Muscle of arm (tissue), 12 donors: ENCODE measurements around the gene CNPY4. TPM values are rescaled to one million over a fixed set of nuclear protein-coding genes. Genes with fewer than 3 reads are reported as not detected.
"Not testable (repeated sequence)": the region's sequence is repeated elsewhere in the genome, so short reads cannot be mapped to it uniquely, and the experiment has no call there.

ENCODE experiments used
- DNase-seq: peaks from one replicate; pipeline ENCODE4 v3.0.0-alpha.2; 2013
- polyA plus RNA-seq, 12 donors: library from polyadenylated mRNA; unstranded; fragments of 120-200 nt; gene quantifications; one replicate each; pipeline ENCODE4 v1.2.1, GENCODE V29; 2013; ENCODE audit not compliant: insufficient read length in 12 of 12

The CNPY4 gene
- polyA plus RNA-seq, 12 donors, result 28.6 to 50.9 (median 38.8) TPM; not detected in 1

DNA sequence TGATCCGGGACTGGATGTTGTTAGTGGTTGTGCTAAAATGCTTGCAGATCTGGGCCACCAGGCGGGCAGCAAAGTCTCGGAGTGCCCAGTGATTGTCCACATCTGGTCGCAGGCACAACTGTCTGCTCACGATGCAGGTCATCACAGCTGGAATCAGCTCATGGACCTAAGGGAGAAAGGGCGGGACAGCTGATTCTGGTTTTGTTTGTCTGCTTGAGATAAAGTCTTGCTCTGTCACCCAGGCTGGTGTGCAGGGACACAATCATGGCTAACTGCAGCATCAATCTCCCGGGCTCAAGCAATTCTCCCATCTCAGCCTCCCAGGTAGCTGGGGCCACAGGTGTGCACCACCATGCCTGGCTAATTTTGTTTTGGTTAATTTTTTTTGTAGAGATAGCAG, 8.3 kb upstream of the CNPY4 start:
- DNase-seq, result no peak

DNA sequence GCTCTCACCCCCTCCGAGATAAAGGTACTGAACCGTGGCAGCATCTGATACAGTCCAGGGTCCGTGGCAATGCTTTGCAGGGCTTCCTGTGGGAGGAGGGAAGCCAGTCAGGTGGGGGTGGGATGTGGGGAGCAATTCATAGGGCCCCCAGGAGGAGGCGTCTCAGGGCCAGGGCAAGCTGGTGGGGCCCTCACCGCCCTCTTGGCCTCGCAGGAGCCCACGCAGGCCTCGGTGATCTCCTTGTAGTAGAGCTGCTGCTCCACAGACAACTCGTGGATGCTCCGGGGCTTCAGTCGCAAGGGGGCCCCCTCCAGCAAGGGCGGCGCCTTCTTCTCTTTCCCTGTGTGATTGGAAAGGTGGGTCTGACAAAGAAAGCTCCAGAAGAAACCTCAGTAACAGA, 7.5 kb upstream of the CNPY4 start:
- no peak for DNase-seq

GRCh38 chr7:100115026-100115425, 4.4 kb upstream of the CNPY4 start:
- DNase-seq, result no peak

GRCh38 chr7:100118388-100119071, 904 bp upstream of the CNPY4 start:
- no peak for DNase-seq

GRCh38 chr7:100119970-100120732, 717 bp downstream of the CNPY4 start:
- DNase-seq, result peak; percentile 80

GRCh38 chr7:100120733-100121036, 1.3 kb downstream of the CNPY4 start:
- no peak for DNase-seq

GRCh38 chr7:100122067-100122466, 2.6 kb downstream of the CNPY4 start:
- DNase-seq, result no peak

DNA sequence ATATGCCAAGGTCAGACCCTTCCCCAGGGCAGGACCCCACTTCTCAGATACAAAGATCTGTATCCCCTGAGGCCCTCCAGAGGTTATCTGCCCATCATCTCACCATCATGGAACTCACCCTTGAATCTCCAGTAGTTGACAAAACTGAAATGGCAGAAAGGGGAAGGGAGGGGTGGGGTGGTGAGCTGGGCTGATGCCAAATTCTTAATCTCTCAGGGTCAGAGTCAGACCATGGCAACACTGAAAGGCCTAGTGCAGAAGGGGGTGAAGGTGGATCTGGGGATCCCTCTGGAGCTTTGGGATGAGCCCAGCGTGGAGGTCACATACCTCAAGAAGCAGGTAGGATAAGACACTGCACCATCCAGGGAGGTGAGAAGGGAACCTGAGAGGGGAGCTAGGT, 3.1 kb downstream of the CNPY4 start:
- no peak for DNase-seq

DNA sequence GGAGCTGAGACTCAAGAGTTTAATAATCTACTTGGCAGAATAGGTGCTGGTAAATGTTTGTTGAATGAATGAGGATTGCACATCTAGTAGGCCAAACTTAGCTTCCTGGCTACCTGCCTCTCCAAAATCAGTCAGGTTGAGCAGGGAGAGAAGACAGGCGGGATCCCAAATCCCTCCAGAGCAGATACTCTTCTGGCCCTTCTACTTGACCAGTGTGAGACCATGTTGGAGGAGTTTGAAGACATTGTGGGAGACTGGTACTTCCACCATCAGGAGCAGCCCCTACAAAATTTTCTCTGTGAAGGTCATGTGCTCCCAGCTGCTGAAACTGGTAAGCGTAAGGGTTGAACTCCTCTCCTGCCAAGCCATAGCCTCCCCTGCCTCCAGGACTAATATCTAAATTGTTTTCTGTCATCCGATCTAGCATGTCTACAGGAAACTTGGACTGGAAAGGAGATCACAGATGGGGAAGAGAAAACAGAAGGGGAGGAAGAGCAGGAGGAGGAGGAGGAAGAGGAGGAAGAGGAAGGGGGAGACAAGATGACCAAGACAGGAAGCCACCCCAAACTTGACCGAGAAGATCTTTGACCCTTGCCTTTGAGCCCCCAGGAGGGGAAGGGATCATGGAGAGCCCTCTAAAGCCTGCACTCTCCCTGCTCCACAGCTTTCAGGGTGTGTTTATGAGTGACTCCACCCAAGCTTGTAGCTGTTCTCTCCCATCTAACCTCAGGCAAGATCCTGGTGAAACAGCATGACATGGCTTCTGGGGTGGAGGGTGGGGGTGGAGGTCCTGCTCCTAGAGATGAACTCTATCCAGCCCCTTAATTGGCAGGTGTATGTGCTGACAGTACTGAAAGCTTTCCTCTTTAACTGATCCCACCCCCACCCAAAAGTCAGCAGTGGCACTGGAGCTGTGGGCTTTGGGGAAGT, 5.1 kb downstream of the CNPY4 start:
- no peak for DNase-seq

DNA sequence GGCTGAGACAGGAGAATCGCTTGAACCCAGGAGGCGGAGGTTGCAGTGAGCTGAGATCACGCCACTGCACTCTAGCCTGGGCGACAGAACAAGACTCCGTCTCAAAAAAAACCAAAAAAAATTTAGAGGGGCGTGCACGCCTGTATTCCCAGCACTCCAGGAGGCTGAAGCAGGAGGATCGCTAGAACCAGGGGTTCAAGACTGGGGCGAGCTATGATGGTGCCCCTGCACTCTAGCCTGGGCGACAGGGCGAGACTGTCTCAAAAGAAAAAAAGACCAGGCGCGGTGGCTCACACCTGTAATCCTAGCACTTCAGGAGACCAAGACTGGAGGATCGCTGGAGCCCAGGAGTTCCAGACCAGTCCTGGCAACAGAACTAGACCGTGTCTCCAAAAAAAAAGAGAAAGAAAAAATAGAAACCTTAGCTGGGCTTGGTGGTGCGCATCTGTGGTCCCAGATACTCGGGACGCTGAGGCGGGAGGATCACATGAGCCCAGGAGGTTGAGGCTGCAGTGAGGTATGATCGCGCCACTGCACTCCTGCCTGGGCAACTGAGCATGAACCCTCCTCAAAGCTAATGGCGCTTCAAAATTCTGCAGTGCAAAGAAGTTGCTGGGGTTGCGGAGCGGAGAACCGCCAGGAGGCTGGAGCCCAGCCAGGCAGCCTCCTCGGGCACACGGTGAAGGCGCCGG, 7.0 kb downstream of the CNPY4 start:
- no peak for DNase-seq

DNA sequence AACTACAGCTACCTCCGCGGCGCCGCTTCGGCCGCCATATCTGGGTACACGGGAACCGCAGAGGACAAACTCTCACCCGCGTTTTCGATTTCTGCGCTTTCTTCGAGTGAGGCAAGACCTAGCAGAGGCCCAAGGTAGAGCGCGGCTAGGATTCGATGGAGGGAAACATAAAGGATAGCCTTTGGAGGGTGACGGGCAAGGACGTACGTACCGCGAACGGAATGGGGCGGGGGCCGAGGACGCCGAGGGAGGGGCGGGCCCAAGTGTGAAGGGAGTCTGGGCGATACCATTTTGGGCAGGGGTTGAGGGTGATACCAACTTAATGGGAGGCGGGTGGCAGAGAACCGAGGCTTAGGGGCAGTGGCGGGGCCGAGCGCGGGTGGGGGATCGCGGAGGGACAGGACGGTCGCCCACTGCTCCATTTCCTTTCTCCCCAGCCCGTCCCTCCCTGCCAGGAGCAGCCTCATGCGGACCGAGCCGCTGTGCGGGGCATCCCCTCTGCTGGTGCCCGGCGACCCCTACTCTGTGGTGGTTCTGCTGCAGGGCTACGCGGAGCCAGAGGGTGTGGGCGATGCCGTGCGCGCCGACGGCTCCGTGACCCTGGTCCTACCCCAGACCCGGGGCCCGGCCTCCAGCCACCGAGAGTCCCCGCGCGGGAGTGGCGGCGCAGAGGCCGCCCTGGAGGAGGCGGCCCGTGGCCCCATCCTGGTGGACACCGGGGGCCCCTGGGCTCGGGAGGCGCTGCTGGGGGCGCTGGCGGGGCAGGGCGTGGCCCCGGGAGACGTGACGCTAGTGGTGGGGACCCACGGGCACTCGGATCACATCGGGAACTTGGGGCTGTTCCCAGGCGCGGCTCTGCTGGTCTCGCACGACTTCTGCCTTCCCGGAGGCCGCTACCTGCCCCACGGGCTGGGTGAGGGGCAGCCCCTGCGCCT, 7.8 kb downstream of the CNPY4 start, which contains the start of gene MBLAC1:
Gene MBLAC1 (plus strand): TSS at position 37 of the 935 bp plus-strand sequence. CDS start 429 bp downstream, at position 466.
- peak; percentile 96 for DNase-seq

DNA sequence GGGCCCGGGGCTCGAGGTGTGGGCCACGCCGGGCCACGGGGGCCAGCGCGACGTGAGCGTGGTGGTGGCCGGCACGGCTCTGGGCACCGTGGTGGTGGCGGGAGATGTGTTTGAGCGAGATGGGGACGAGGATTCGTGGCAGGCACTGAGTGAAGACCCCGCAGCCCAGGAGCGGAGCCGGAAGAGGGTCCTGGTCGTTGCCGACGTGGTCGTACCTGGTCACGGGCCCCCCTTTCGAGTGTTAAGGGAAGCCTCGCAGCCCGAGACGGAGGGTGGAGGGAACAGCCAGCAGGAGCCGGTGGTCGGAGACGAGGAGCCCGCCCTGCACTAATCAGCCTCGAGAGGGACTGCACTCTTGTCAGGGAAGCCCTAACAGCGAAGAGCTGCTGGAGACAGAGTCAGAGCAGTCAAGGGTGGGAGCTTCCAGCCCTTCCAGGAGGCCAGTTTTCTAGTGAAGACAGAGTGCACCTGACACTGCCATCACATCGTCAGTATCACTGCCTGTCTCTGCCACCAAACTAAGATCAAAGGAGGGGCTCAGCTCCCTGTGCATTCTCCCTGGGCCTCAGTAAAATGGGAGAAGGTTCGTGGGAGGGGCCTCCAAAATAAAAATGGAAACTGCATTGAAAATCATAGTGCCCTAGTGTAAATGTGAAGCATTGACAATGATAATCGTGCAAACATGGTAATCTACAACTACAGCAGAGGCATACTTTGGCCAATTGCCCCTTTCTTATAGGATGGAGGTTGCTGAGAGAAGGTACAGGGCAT, 8.6 kb downstream of the CNPY4 start:
- DNase-seq, result no peak

DNA sequence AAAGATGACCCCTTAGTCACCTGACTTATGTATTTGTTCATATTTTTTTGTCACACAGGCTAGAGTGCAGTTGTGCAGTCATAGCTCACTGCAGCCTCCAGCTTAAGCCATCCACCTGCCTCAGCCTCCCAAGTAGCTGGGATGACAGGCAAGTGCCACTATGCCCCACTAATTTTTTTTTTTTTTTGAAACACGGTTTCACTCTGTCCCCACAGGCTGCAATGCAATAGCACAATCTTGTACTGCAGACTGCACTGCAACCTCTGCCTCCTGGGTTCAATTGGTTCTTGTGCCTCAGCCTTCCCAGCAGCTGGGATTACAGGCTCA, 9.2 kb downstream of the CNPY4 start:
- DNase-seq, result no peak

- DNase-seq, result not testable (repeated sequence)
Measured at GRCh38 chr7:100130220-100130607, 10.8 kb downstream of the CNPY4 start.

GRCh38 chr7:100130608-100131453, 11.4 kb downstream of the CNPY4 start:
- DNase-seq, result peak; percentile 75

- DNase-seq, result no peak
Measured at GRCh38 chr7:100132126-100132525, 12.7 kb downstream of the CNPY4 start.

GRCh38 chr7:100132697-100133151, 13.3 kb downstream of the CNPY4 start:
- peak; percentile 55 for DNase-seq

GRCh38 chr7:100137851-100138760, 18.7 kb downstream of the CNPY4 start:
- DNase-seq, result no peak
